Body of pancreas (tissue), 4 donors: ENCODE results near the gene SYNGR1.

Experiments
- CTCF ChIP-seq, 7 experiments: fragments of 450-650 bp in 4 of 7; fragments of 200-600 bp in 3 of 7; sonication (generic) in 3 of 7; IDR thresholded peaks; one replicate each; pipeline ENCODE4 v1.5.1; 2016 to 2019; ENCODE audit warnings: antibody characterized with exemption in 7 of 7
- POLR2A ChIP-seq, 3 donors: fragments of 450-650 bp; IDR thresholded peaks; one replicate each; pipeline ENCODE4 v1.6.1; 2016; ENCODE audit warnings: antibody characterized with exemption in 3 of 3, mild to moderate bottlenecking in 2 of 3

GRCh38 chr22:39306456-39307361 lies 43.1 kb upstream of the SYNGR1 start:
- TF ChIP-seq CTCF (IDR thresholded peaks at IDR 0.05) (peak in 4 of 7 experiments; percentile 26 to 50 (median 33)), POLR2A (IDR thresholded peaks at IDR 0.05) (no peak)
